GM12865 (cell line): Measurements from ENCODE around the gene RADIL.
A peak's percentile ranks its signal among the peaks of the same experiment; 100 is the strongest.

Experiments
- DNase-seq: peaks from one replicate; pipeline ENCODE4 v3.0.0; 2010; ENCODE audit warnings: low read depth
- H3K4me3 ChIP-seq: 2 replicates; pipeline ENCODE4 v1.5.1; 2011; ENCODE audit warnings: mild to moderate bottlenecking, low read depth, low read length, control low read depth
- TF ChIP-seq, protein P1 (sequence below): IDR thresholded peaks from 2 replicates; pipeline ENCODE4 v1.5.1; 2011; ENCODE audit warnings: low read length, control low read depth, low read depth, inconsistent platforms; ENCODE audit not compliant: insufficient read depth; ENCODE audit errors: missing control alignments

RADIL gene

DNA sequence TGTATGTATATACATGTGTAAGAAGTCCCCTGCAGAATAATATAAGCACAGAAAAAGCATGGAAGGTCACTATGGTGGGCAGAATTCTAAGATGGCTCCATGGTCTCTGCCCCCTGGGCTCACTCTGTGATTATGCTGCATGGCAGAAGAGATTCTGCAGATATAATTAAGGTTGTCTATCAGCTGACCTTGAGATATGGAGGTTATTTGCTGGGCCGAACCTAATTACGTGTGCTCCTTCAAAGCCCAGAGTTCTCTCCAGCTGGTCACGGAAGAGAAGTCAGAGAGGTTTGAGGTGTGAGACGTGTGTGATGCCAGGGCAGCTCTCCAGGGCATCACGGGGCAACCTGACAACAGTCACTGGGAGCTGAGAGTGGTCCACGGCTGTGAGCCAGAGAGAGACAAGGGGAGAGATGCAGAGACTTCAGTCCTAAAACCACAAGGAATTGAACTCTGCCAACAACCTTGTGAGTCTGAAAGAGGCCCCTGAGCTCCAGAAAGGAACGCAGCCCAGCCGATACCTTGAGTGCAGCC lies 33.2 kb downstream of the RADIL start:
- no peak overlapping the region for H3K4me3 ChIP-seq
- DNase-seq: no peak
- TF ChIP-seq, protein P1, sequence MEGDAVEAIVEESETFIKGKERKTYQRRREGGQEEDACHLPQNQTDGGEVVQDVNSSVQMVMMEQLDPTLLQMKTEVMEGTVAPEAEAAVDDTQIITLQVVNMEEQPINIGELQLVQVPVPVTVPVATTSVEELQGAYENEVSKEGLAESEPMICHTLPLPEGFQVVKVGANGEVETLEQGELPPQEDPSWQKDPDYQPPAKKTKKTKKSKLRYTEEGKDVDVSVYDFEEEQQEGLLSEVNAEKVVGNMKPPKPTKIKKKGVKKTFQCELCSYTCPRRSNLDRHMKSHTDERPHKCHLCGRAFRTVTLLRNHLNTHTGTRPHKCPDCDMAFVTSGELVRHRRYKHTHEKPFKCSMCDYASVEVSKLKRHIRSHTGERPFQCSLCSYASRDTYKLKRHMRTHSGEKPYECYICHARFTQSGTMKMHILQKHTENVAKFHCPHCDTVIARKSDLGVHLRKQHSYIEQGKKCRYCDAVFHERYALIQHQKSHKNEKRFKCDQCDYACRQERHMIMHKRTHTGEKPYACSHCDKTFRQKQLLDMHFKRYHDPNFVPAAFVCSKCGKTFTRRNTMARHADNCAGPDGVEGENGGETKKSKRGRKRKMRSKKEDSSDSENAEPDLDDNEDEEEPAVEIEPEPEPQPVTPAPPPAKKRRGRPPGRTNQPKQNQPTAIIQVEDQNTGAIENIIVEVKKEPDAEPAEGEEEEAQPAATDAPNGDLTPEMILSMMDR: no peak

DNA sequence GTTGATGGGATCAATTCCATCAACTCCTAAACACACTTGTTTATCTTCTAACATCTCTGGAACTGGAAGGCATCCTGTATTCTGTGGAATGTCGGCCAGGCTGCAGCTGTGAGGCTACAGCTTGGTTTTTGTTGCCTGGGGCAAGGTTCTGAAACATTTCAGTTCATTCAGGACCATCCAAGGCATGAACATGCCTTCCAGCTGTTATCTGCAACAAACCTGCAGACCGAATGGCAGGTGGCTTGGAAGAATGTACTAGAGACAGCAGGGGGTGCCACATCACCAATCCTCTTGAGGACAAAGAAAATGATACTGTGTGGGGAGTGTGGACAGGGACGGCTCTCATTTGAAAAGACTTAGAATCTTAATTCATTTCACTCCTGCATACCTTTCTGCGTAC lies 34.1 kb downstream of the RADIL start:
- H3K4me3 ChIP-seq: no peak overlapping the region
- TF ChIP-seq, protein P1: peak; percentile 37
- peak; percentile 42 for DNase-seq

DNA sequence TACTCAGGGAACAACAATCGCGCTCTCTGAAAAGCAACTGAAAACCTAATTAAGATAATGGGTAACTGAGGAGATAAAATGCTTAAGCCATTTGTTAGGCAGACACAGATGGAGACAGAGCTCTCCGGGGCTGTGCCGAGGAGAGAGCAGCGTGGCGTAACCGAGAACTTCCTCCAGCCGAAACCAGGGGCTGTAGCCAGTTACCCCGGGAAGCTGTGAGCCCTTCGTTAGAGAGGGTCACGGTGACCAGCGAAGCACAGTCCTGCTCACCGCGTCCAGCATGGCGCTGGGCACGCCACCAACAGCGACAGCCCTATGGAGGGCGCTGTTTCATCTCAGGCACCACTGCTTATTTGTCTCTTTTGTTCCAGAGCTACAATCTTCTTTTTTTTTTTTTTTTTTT lies 37.8 kb downstream of the RADIL start:
- DNase-seq: no peak
- H3K4me3 ChIP-seq: no peak overlapping the region
- TF ChIP-seq, protein P1: no peak

DNA sequence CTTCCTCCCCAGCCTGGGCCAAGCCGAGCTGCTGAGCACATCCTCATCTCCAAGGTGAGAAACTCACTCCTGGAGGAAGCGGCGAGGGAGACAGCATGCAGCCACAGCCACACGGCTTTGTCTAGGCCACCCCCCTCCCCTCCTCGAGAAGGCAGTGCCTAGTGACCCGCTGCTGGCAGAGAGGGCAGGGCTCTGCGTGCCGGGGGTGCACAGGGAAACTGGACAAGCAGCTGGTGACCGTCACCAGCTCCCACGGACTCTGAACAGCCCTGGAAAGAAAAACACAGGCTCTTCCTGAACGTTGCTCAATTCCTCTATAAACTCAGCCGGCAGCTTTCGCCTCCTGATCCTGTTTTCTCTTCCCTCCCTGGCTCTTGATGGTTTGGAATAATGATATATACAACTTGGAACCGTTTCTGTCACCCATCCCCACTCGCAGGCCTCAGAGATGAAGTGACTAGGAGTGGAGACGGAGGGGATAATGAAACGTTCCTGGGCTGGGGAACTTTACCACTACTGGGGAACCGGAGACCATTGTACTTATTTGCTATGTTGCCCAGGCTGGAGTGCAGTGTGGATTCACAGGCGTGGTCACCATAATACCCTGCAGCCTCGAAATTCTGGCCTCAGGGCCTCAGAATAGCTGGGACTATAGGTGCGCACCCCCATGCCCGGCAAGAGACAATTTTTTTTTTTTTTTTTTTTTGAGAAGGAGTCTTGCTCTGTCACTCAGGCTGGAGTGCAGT lies 41.0 kb downstream of the RADIL start:
- no peak overlapping the region for H3K4me3 ChIP-seq
- TF ChIP-seq, protein P1: no peak
- no peak for DNase-seq

DNA sequence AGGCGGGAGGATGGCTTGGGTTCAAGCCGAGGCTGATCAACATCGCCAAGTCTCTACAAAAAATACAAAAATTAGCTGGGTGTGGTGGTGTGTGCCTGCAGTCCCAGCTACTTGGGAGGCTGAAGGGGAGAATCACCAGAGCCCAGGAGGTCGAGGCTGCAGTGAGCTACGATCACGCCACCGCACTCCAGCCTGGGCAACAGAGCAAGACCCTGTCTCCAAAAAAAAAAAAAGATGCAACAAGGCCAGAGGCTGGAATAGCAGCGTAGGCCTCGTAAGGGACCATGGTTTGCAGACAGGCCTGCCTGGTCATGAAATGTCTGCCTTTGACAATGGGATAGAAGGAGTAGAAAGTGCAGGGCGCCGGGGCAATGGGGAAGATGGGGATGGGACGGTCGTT lies 41.7 kb downstream of the RADIL start:
- TF ChIP-seq, protein P1: no peak
- H3K4me3 ChIP-seq: no peak overlapping the region
- no peak for DNase-seq

DNA sequence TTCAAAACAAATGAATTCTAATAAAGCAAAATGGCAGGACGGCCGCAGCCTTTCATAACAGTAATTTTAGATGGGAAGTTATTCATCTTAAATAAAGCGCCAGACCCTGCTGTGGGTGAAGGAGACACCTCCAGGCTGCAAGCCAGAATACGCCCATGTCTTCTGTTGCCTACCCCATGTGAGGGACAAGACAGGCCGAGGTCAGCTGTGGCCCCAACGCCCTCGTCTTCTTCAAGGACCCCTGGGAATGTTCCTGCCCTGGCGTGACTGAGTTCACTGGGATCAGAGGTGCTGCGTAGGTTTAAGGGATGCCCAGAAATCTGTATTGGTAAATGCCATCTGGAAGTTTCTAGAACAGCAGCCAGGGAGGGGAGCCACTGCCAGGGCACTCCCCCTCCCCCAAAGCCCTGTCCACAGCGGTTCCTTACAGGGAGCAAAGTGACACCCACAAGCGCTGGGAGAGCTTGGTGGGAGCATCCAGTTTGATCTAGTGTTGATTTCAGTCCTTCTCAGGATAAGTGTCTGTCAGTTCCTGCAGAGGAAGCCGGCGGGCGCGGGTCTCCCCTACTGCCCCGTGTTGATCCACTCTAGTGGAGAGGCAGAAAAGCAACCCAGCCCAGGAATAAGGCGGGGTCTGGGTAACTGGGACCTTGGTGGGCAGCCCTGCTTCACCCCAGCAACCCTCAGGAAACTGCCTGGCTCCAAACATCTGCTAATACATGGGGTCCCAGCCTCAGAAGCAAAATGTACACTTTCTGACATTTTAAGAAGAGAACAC lies 42.3 kb downstream of the RADIL start:
- TF ChIP-seq, protein P1: no peak
- H3K4me3 ChIP-seq: no peak overlapping the region

More for the DNA sequence above, 42.3 kb downstream of the RADIL start:
- DNase-seq: no peak
